HCEC 1CT (cell line): ENCODE results near the gene ZNF841.
"Not testable (repeated sequence)": the region's sequence is repeated elsewhere in the genome, so short reads cannot be mapped to it uniquely, and the experiment has no call there.

Experiments used
- DNase-seq: peaks from one replicate; pipeline ENCODE4 v3.0.0-alpha.2; 2017

Gene ZNF841

DNA sequence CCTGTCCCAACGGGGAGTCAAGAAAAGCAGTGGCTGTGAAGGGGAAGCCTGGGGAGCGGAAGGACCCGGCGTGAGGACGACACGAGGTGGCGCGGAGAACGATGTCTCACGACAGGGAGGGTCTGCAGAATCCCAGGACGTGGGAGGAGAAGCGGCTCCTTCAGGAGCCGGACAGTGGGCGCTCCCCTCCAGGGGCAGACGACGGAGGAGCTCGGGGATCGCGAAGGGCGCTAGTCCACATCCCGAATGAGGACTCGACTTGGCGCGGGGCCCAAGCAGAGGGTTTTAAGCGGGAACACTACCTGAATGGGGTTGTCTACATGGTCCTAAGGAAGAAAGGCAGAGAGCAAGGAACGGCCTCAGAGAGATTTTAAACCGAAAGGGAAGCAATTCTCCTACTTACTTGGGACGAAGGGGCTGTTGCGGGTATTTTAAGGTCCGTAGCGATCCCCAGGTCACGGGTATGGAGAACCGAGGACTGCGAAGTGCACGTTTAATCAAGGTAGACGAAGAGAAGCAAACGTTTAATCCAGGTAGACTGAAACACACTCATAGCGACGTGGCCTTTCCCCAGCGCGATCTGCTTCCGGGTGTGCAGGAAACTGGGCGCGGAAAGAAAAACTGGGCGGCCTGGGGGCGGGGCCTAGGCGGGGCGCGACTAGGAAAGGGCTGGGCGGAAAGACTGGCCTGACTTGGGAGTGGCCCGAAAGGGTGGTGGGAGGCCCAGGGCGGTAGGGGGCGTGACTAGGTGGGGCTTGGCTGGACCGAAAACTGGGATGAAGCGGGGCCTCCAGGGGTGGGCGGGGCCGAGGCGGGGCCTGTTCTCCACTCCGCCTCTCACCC lies at the start of gene ZNF841:
TSS of gene ZNF841 (minus strand) at position 594 of the 843 bp plus-strand sequence. CDS start 10,964 bp downstream, outside the sequence.
- DNase-seq, result peak; percentile 95

DNA sequence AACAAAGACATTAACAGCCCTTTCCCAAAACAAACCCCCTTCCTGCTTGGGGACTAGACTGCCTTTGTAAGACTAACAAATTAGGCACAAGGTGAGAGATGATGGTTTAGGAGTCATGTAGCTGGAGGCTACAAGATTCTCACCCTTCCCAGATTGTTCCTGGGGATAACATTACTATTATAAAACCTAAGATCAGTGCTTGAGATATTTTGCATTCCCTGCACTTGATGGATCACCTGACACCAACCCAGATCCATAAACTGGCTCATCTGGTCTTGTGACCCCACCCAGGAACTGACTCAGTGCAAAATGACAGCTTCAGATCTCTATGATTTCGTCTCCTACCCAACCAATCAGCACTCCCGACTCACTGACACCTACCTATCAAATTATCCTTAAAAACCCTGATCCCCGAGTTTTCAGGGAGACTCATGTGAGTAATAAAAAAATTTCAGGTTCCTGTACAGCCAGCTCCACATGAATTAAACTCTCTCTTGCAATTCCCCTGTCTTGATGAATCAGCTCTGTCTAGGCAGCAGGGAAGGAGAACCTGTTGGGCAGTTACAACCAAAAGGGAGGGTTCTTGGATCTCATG lies 46.5 kb upstream of the ZNF841 start:
- DNase-seq, result no peak

DNA sequence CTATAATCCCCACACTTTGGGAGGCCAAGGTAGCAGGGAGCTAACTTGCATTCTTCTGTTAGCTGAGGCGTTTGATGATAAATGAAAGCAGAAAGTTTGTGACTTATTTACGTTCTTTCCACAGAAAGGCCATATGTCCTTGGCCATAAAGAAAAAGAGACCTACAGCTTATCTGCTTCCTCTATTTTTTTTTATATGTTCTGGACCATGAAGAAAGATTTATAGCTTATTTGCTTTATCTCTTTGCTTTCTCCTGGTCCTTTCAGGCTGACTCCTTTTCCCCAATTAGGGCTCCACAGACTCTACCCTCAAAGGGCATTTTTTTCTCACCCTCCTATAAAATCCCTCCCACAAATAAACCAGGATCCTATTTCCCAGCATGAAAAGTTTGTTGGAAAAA lies 45.6 kb upstream of the ZNF841 start:
- DNase-seq, result no peak

DNA sequence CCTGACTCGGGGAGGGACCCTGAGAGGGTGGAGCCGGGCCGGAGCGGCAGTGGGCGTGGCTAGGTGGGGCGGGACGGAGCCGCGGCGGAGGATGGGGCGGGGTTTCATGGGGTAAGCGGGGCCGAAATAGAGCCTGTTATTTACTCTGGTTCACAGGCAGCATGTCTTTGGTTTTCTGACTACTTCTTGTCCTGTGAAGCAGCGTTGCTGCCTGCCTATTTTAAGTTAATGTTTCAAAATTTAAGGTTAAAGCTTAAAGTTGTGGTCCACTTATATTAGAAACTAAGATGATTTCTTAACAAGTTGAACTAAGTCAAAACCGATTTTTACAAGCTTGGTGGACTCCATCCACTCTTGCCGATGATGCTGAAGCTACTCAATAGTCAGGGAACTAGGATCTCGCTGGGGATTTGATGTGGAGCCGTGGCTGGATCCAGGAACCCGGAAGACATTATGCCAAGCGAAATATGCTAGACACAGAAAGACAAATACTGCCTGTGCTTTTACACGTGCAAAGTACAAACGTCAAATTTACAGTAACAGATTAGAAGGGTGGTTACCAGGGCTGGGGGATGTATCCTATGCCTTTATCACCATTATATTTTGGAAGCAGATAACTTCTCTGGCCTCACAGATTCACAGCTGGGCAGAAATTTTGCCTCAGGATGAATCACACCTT lies 44.6 kb upstream of the ZNF841 start:
- no peak for DNase-seq

DNA sequence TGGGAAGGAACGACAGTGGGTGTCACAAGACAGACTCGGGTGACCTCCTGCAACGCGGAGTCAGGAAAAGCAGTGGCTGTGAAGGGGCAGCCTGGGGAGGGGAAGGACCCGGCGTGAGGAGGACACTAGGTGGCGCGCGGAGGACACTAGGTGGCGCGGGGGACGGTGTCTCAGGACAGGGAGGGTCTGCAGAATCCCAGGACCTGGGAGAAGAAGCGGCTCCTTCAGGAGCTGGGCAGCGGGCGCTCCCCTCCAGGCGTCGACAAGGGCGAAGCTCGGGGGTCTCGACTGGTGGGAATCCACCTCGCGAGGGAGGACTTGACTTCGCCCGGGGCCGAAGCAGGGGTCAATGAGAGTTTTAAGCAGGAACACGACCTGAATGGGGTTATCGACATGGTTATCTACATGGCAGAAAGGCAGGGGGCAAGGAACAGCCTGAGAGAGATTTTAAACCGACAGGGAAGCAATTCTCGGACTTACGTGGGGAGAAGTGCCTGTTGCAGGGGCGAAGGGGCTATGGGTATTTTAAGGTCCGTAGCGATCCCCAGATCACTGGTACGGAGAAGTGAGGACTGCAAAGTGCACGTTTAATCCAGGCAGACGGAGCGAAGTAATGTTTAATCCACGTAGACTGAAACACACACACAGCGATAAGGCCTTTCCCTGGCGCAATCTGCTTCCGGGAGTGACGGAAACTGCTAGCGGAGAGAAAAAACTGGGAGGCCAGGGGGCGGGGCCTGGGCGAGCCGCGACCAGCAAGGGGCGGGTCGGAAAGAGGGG lies 43.9 kb upstream of the ZNF841 start, which contains the start of gene ZNF616:
TSS of gene ZNF616 (minus strand) at position 687 of the 780 bp plus-strand sequence. CDS start 9,426 bp downstream, outside the sequence.
- peak; percentile 94 for DNase-seq

DNA sequence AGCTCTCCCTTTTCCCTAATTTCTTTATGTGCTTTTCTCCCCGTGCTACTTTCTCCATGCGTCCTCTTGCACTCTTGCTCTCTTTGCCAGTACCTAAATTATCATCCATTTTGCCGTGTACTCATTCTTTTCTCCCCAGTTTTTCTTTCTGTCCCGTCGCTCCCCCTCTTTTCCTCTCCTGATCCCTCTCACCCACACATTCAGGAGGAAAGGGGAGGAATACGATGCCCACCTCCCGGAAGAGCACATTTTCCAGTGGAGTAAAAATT lies 43.4 kb upstream of the ZNF841 start:
- no peak for DNase-seq

DNA sequence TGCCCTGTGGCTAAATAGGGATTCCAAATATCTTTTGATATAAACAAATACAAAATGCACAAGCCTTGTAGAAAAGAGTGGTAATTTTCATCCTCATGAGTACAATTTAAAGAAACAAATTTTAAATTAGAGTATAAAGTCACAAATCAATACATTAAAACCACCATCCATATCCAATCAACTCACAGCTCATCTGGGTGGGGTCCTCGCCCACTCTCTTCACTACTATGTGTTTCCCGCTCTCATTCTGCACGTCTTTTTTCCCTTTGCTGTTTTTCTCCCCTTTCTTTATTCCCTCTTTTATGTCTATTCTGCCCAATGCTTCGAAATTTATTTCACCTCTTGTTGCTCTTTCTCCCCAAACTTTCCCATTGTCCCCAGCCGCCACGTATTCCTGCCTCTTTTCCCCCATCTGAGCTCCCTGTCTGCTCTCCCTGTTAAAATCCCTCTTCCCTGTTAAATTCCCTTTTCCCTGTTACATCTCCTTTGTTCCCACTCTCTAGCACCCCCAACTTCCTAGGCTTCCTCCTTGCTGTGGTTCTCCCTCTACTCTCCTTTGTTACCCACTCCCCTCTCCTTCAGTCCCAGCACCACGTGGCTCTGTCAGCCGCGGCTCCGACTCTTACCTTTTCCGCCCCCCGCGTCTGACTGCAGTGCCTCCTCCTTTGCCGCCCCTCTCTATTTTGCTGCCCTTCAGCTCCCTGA lies 42.9 kb upstream of the ZNF841 start:
- peak; percentile 18 for DNase-seq

DNA sequence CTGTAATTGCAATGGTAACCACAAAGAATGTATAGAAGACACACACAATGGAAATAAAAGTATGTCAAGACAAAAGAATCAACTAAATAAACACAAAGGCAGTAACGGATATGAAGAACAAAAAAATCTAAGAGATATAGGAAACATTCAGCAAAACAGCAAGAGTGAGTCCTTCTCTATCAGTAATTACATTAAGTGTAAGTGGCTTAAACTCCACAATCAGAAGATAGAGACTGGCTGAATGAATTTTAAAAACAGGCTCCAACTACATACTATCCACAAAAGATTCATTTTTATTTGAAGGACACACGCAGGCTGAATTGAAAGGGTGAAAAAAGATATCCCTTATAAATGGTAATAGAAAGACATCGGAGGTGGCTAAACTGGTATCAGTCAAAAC lies 24.7 kb upstream of the ZNF841 start:
- no peak for DNase-seq

DNA sequence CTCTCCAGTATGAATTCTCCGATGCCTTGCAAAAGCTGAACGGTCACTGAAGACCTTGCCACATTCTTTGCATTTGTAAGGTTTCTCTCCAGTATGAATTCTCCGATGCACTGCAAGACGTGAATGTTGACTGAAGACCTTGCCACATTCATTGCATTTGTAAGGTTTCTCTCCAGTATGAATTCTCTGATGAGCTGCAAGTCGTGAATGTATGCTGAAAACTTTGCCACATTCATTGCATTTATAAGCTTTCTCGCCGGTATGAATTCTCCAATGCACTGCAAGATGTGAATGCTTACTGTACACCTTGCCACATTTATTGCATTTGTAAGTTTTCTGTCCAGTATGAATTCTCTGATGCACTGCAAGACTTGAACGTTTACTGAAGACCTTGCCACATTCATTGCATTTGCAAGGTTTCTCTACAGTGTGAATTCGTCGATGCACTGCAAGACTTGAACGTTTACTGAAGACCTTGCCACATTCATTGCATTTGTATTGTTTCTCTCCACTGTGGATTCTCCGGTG lies 20.0 kb upstream of the ZNF841 start:
- no peak for DNase-seq

DNA sequence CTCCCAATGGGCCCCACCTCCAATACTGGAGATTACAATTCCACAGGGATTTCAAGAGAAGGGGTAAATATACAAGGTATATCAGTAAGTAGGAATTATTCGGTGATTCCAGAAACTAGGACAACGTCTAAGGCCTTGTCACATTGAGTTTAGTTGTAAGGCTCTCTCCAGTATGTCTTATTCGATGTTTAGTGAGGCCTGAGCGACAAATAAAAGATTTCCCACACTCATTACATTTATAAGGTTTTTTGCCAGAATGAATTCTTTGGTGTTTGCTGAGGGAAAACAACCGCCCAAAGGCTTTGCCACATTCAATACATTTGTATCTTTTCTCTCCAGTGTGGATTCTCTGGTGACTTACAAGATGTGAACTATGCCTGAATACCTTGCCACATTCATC lies 19.1 kb upstream of the ZNF841 start:
- no peak for DNase-seq

DNA sequence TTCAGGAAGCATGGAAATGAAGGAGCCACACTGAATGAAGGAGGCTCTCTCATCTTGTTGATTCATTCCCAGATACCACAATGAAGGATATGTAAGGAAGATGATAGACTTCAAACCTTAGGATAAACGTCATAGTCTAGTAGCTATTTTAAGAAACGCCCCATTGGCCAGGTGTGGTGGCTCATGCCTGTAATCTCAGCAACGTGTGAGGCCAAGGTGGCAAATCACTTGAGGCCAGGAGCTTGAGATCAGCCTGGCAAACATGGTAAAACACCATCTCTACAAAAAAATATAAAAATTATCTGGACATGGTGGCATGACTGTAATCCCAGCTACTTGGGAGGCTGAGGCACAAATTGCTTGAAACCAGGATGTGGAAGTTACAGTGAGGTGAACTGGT lies 17.1 kb upstream of the ZNF841 start:
- no peak for DNase-seq

DNA sequence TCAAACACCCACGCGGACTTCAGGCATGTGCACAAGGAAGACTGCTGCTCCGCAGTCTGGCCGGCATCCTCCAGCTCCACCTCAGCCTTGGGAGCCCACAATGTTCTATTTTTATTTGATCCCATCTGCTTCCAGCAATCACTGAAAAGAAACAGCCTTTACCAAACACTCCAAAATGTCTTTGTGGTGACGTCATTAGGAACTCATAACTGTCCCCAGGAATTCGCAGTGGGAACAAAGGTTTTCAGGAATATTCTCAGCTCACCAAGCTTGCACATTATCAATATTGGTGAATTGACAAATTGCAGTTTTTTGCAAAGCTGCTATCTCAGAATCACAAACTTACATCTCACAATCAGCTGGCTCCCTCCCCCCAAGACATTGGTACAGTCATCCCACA lies 15.2 kb upstream of the ZNF841 start:
- DNase-seq, result no peak

DNA sequence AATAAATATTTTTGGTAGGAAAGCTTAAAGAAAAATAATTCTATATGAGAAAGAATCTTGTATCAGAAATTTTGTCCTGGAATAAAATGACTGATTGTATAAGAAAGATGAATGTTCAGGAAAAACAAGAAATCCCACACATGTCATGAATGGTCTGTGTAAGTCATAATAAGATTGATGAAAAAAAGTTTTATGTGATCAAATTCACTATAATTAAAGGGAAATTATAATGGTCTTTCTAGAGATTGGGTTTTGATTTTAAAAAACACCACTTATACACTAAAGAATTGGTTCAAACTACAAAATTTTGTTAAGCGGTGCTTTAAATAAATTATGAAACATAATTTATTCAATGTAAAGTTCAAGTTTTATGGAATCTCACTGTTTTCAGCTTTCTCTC lies 7.2 kb upstream of the ZNF841 start:
- no peak for DNase-seq

DNA sequence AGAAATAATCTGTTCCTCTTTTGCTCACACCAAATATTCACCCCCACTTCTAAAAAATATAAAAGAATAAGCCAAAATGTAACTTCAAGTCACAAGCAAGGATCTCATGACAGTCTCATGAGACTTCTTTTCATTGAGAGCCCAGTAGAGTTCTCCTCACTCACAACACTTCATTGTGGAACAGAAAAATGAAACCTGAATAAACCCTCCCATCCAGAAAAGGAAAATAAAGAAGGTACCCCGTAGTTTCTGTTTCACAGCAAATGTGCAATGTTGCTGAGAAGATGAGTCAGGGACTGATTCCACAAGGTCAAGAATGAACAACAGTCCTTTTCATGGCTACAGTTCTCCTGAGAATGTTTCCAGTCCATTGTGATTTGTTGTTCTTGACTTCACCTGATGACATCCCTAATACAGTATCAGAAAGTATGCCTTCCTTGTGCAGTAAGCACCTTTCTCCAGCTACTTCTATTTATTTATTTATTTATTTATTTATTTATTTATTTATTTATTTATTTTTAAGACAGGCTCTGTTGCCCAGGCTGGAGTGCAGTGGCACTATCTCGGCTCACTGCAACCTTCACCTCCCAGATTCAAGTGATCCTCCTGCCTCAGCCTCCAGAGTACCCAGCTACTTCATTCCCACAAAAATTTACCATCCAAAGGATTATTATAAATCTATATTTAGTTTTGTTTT lies 6.4 kb upstream of the ZNF841 start:
- DNase-seq, result no peak

DNA sequence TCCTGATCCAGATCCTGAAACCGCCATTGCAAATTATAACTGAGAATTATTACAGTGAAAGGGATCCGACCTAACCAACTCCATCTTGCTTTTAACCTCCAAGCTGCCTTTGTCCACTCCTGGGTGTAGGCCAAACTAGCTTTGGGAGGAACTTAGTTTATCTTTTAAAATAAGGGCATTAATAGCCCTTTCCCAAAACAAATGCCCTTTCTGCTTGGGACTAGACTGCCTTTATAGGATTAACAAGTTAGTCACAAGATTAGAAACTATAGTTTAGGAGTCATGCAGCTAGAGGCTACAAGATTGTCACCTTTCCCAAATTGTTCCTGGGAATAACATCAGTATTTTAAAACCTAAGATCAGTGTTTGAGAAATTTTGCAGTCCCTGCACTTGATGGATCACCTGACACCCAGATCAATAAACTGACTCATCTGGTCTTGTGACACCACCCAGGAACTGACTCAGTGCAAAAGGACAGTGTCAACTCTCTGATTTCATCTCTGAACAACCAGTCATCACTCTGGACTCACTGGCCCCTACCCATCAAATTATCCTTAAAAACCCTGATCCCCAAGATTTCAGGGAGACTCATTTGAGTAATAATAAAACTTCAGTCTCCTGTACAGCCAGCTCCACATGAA lies 4.1 kb upstream of the ZNF841 start:
- peak; percentile 45 for DNase-seq

DNA sequence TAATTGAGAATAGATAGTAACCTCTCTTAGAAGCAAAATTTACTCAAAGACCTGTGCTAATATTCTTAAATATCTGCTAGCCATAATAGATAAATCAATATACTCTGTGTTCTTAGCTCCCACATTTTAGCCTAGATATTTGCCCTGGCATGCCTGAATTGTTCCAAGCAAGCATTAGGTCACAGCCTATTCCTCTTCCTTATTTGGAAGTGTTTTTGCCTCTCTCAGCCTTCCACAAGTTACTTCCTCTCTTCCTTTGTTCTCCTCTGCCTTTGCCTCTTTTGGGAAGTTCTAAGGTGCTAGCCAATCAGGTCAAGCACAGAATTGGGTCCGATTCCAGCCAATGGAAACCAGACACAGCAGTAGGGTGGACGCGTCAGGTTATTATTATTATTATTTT lies 851 bp upstream of the ZNF841 start:
- DNase-seq, result not testable (repeated sequence)

DNA sequence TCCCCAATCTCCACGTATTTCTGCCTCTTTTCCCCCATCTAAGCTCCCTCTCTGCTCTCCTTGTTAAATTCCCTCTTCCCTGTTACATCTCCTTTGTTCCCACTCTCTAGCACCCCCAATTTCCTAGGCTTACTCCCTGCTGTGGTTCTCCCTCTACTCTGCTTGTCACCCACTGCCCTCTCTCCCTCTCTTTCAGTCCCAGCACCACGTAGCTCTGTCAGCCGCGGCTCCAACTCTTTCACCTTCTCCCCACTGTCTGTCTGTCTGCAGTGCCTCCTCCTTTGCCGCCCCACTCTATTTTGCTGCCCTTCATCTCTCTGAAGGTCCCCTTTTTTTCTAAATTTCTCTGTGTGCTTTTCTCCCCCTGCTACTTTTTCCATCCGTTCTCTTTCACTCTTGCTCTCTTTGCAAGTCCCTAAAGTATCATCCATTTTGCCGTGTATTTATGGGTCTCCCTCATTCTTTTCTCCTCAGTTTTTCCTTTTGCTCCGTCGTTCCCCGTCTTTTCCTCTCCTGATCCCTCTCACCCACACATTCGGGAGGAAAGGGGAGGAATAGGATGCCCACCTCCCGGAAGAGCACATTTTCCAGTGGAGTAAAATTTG lies 937 bp downstream of the ZNF841 start:
- peak; percentile 12 for DNase-seq

DNA sequence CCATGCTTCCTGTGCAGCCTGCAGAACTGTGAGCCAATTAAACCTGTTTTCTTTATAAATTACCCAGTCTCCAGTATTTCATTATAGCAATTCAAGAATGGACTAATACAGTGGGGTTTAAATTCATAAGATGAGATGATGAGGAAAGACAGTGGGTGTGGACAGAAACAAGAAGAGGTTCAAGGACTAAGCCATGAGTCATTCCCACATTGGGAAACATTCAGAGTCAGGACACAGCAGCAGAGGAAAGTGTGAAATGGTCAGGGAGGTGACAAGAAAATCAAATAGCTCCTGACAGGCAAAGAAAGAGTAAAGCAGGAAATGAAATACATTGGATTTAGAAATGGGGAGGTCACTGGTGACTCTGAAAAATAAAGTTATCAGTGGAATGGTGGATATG lies 9.1 kb downstream of the ZNF841 start:
- peak; percentile 47 for DNase-seq

DNA sequence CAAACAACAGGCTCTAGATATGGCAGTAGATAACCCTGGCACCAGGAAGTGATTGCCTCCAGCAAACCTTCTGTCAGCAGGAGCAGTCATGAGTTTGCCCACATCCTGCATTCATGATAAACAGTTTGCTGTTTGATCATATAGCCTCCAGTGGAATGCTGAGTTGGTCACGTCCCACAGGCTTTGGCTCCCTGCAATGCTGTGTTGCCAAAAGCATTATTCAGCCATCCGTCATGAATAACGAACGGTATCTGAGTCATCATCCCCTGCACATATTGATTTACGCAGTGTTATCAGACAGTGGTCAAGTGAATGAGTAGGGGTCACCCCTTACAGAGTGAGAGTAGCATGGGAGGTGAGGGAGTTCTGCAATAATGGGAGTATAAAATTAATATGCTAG lies 25.1 kb downstream of the ZNF841 start:
- DNase-seq, result no peak

DNA sequence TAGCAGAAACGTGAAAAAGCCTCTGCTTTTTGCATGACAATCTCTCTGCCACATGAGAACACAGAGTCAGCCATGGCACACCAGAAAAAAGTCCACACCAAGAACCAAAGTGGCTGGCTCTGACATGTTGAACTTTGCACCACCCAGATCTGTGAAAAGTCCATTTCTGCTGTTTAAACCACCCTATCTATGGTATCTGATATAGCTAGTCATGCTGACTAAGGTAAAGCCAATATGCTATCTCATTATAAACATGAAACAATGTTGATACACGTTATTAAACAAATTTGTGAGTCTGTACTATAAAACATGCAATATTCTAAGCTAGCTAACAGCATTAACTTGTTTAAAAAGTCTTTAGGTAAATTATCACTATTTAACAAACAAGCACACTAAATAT lies 25.9 kb downstream of the ZNF841 start:
- no peak for DNase-seq
